Activated CD4-positive, alpha-beta memory T cell treated with anti-CD3 and anti-CD28 coated beads for 36 hours (primary cell): ENCODE data around the gene MBD6. TPM values are rescaled to one million over a fixed set of nuclear protein-coding genes. Genes with fewer than 3 reads are reported as not detected.

Source experiments
- CTCF ChIA-PET: fragments of 350-600 bp; sonication (Branson Sonifier 250); formaldehyde crosslinking; loops from one replicate; lab custom pipeline; 2021; ENCODE audit warnings: antibody characterized with exemption, inconsistent platforms; lab: Charles Lee
- POLR2A ChIA-PET: fragments of 350-600 bp; sonication (Branson Sonifier 250); formaldehyde crosslinking; loops from one replicate; lab custom pipeline; 2021; ENCODE audit warnings: antibody characterized with exemption; lab: Charles Lee
- DNase-seq: peaks from one replicate; pipeline ENCODE4 v3.0.0-alpha.2; 2020
- H3K27ac Mint-ChIP-seq: one replicate; pipeline ENCODE4 v1.8.0; 2021; ENCODE audit warnings: mixed read lengths
- H3K27me3 Mint-ChIP-seq: one replicate; pipeline ENCODE4 v1.8.0; 2021; ENCODE audit warnings: mixed read lengths
- H3K36me3 Mint-ChIP-seq: one replicate; pipeline ENCODE4 v1.8.0; 2021; ENCODE audit warnings: mixed read lengths
- H3K4me1 Mint-ChIP-seq: one replicate; pipeline ENCODE4 v1.8.0; 2021; ENCODE audit warnings: low read depth, mixed read lengths
- H3K4me3 Mint-ChIP-seq: one replicate; pipeline ENCODE4 v1.8.0; 2021; ENCODE audit warnings: mild to moderate bottlenecking, mixed read lengths
- H3K9me3 Mint-ChIP-seq: one replicate; pipeline ENCODE4 v1.8.0; 2021; ENCODE audit warnings: mixed read lengths
- intact Hi-C: fragments of 100-400 bp; cut with micrococcal nuclease; formaldehyde crosslinking; loops from one replicate; pipeline ENCODE4 v1.15.1; 2023
- total RNA-seq, 2 experiments: library from RNA; stranded (reverse); gene quantifications; one replicate each; pipeline ENCODE4 v1.2.3, GENCODE V29; 2021

The MBD6 gene
- total RNA-seq, 2 experiments from 2014 or later, result 43.5 to 48.2 TPM

GRCh38 chr12:57524814-57525614 is 2.4 kb downstream of the MBD6 start:
- Mint-ChIP-seq H3K9me3 (no peaks in the 10 kb centered on the region), H3K4me1 (peaks cover 31% of the 10 kb centered on the region), H3K27ac (no peak overlapping the region), H3K27me3 (no peaks in the 10 kb centered on the region), H3K4me3 (peak overlapping the region; percentile 93), H3K36me3 (peaks cover 25% of the 10 kb centered on the region)
- CTCF ChIA-PET, result interaction anchor here (0.5 to 2.6 kb wide), 3 partner anchors 48 to 261 kb away, joined by 3 to 7 read pairs (median 5); partner anchors contain the start of gene GLI1
- POLR2A ChIA-PET, result interaction anchor here (1.0 to 1.4 kb wide), 4 partner anchors 8 to 220 kb away, joined by 3 to 7 read pairs (median 4); partner anchors contain the start of genes DCTN2 and TSPAN31
- intact Hi-C loops, result loop anchor here (5.0 kb wide), 2 partner anchors 97 to 288 kb away; a partner anchor contains a TSS
- no peak for DNase-seq

- Mint-ChIP-seq H3K36me3 (peaks cover 24% of the 10 kb centered on the region), H3K9me3 (no peaks in the 10 kb centered on the region), H3K27me3 (no peaks in the 10 kb centered on the region), H3K4me3 (no peak overlapping the region), H3K27ac (no peak overlapping the region), H3K4me1 (peaks cover 30% of the 10 kb centered on the region)
- ChIA-PET CTCF (interaction anchor here (1.2 kb wide), 1 partner anchor 49 kb away, joined by 3 read pairs; no protein-coding TSS in a partner anchor), POLR2A (interaction anchor here (0.6 kb wide), 1 partner anchor 512 kb away, joined by 3 read pairs; no protein-coding TSS in a partner anchor)
- intact Hi-C loops, result no loop called here
- no peak for DNase-seq
These were observed 3.2 kb downstream of the MBD6 start for GRCh38 chr12:57525615-57526383.

DNA sequence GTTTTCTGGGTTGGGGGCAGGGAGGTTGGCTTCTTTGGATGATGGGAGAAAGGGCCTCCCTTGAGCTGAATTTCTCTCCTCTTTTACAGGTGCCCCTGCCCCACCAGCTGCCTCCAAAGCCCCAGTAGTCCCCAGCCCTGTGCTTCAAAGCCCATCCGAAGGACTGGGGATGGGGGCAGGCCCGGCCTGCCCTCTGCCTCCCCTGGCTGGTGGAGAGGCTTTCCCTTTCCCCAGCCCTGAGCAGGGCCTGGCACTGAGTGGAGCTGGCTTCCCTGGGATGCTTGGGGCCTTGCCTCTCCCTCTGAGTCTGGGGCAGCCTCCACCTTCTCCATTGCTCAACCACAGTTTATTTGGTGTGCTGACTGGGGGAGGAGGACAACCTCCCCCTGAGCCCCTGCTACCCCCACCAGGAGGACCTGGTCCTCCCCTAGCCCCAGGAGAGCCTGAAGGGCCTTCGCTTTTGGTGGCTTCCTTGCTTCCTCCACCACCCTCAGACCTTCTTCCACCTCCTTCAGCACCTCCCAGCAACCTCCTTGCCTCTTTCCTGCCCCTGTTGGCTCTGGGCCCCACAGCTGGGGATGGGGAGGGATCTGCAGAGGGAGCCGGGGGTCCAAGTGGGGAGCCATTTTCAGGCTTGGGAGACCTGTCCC is 4.0 kb downstream of the MBD6 start:
- H3K36me3 Mint-ChIP-seq, result peaks cover 24% of the 10 kb centered on the region
- no peak overlapping the region for H3K27ac Mint-ChIP-seq
- no peaks in the 10 kb centered on the region for H3K27me3 Mint-ChIP-seq
- H3K4me1 Mint-ChIP-seq, result peaks cover 22% of the 10 kb centered on the region
- H3K4me3 Mint-ChIP-seq, result no peak overlapping the region
- intact Hi-C loops, result no loop called here
- no peak for DNase-seq
- H3K9me3 Mint-ChIP-seq, result no peaks in the 10 kb centered on the region
- POLR2A ChIA-PET, result interaction anchor here (0.6 to 1.1 kb wide), 4 partner anchors 10 to 513 kb away, joined by 3 read pairs; no protein-coding TSS in a partner anchor
- CTCF ChIA-PET, result no interaction called here

DNA sequence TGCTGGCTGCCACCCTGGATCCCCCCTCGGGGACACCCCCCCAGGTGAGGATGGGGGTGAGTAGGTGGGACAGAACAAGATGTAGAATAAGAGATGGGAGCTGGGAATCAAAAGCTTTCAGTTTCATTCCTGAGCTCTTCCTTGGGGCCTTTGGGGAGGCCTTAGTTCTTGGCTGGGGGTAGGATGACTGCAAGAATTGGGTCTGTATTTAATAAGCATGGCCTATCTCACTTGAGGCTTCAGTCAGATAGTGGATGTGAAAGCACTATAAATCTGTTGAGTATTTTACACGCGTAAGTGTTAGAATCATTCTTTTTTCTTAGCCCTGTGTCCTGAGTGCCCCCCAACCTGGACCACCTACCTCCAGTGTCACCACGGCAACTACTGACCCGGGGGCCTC is 4.6 kb downstream of the MBD6 start:
- H3K4me1 Mint-ChIP-seq, result peaks cover 16% of the 10 kb centered on the region
- H3K36me3 Mint-ChIP-seq, result peaks cover 28% of the 10 kb centered on the region
- intact Hi-C loops, result no loop called here
- H3K9me3 Mint-ChIP-seq, result no peaks in the 10 kb centered on the region
- no peaks in the 10 kb centered on the region for H3K27me3 Mint-ChIP-seq
- POLR2A ChIA-PET, result interaction anchor here (0.6 to 1.1 kb wide), 2 partner anchors 9 to 95 kb away, joined by 3 read pairs; no protein-coding TSS in a partner anchor
- no peak overlapping the region for H3K4me3 Mint-ChIP-seq
- H3K27ac Mint-ChIP-seq, result no peak overlapping the region
- DNase-seq, result no peak
- CTCF ChIA-PET, result no interaction called here

DNA sequence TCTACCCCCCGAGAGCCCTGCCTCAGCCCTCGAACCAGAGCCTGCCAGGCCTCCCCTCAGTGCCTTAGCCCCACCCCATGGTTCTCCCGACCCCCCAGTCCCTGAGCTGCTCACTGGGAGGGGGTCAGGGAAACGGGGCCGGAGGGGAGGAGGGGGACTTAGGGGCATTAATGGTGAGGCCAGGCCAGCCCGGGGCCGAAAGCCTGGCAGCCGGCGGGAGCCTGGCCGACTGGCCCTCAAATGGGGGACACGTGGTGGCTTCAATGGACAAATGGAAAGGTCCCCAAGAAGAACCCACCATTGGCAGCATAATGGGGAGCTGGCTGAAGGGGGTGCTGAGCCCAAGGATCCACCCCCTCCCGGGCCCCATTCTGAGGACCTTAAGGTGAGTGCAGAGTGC is 5.6 kb downstream of the MBD6 start:
- intact Hi-C loops, result no loop called here
- POLR2A ChIA-PET, result no interaction called here
- peaks cover 37% of the 10 kb centered on the region for H3K36me3 Mint-ChIP-seq
- H3K4me3 Mint-ChIP-seq, result no peak overlapping the region
- no peak for DNase-seq
- no peaks in the 10 kb centered on the region for H3K9me3 Mint-ChIP-seq
- CTCF ChIA-PET, result no interaction called here
- H3K27me3 Mint-ChIP-seq, result no peaks in the 10 kb centered on the region
- H3K4me1 Mint-ChIP-seq, result peaks cover 15% of the 10 kb centered on the region
- no peak overlapping the region for H3K27ac Mint-ChIP-seq

DNA sequence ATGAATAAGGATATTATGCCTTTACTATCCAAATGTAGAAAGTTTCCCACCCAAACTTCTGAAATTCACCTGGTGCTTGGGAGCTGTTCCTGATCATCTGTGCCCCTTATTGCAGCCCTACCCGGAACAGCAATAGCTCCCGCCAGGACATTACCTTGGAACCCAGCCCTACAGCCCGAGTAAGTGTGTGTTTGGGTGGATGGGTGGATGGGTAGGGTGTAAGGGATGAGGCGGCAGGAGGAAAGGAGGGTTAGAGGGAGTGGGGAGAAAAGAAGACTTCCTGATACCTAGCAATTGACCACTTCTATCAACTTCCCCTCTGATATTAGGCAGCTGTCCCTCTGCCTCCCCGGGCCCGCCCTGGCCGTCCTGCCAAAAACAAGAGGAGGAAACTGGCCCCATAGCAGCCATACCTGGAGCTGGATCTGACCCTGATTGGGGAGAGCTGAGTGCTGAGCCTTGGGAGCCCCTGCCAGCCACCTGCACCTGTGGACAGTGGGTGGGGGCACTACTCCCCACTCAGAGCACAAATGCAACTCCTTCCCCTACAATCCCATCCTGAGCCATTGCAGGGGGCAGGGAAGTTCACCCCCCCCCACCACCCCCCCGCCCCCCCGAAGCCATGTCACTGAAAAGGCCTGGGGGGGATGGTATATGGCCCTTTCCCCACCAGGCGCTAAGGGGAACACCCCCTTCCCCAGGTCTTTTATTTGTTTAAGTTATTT is 6.4 kb downstream of the MBD6 start:
- Mint-ChIP-seq H3K27me3 (no peaks in the 10 kb centered on the region), H3K4me3 (no peak overlapping the region), H3K36me3 (peaks cover 37% of the 10 kb centered on the region), H3K4me1 (peaks cover 7% of the 10 kb centered on the region), H3K9me3 (no peaks in the 10 kb centered on the region), H3K27ac (no peak overlapping the region)
- DNase-seq, result no peak
- CTCF ChIA-PET, result interaction anchor here (1.3 kb wide), 1 partner anchor 228 kb away, joined by 3 read pairs; no protein-coding TSS in a partner anchor
- POLR2A ChIA-PET, result no interaction called here
- intact Hi-C loops, result no loop called here

DNA sequence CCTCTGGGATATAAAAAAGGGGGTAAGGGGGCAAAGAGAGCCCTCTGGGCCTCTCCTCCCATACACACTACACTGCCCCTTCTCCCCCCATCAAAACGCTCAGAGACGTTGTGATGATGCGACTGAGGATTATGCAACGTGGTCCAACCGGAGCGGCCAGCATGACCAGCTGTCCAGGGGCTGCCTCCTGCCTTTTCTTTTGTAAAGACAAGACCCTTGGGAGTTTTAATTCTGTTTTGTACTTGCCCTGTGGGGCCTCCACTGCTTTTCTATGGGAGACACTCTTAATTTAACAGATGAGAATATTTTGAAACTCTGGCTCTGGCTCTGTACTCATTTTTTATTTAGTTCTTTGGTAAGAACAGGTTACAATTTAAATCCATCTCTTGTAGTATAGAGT is 7.2 kb downstream of the MBD6 start:
- intact Hi-C loops, result no loop called here
- Mint-ChIP-seq H3K4me3 (no peak overlapping the region), H3K4me1 (no peaks in the 10 kb centered on the region), H3K36me3 (peaks cover 41% of the 10 kb centered on the region), H3K27ac (no peak overlapping the region), H3K27me3 (no peaks in the 10 kb centered on the region), H3K9me3 (no peaks in the 10 kb centered on the region)
- no peak for DNase-seq
- ChIA-PET CTCF (interaction anchor here (1.3 kb wide), 2 partner anchors 71 to 227 kb away, joined by 3 to 4 read pairs; partner anchors contain the start of gene GLI1), POLR2A (interaction anchor here (1.3 to 1.6 kb wide), 3 partner anchors 9 to 81 kb away, joined by 3 to 4 read pairs (median 4); partner anchors contain the start of gene ARHGEF25)

- DNase-seq, result no peak
- ChIA-PET POLR2A (interaction anchor here (1.3 to 1.6 kb wide), 3 partner anchors 8 to 80 kb away, joined by 3 to 4 read pairs (median 4); partner anchors contain the start of gene ARHGEF25), CTCF (interaction anchor here (1.3 kb wide), 1 partner anchor 72 kb away, joined by 4 read pairs; the partner anchor contains the start of gene GLI1)
- Mint-ChIP-seq H3K36me3 (peaks cover 45% of the 10 kb centered on the region), H3K27me3 (no peaks in the 10 kb centered on the region), H3K27ac (no peak overlapping the region), H3K4me1 (no peaks in the 10 kb centered on the region), H3K9me3 (no peaks in the 10 kb centered on the region), H3K4me3 (no peak overlapping the region)
- intact Hi-C loops, result no loop called here
These were observed 7.9 kb downstream of the MBD6 start for GRCh38 chr12:57530396-57531142.

DNA sequence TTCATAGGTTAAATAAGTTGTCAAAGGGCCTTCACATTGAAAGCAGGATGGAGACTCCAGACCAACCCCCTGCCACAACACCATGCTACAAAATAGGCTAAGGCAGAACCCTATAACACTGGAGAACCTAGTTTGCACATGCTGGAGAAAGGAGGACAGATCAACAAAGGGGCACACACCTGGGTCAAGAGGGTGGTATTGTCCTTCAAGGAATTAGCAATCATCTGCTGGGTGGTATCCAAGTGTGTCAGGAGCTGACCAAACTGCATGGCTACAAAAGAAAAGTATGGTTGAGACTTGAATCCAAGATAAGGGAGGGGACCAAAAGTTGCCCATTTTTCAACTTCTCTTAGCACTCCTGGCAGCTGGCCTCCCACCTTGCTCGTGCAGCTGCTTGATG is 9.2 kb downstream of the MBD6 start:
- Mint-ChIP-seq H3K27me3 (no peaks in the 10 kb centered on the region), H3K36me3 (peaks cover 43% of the 10 kb centered on the region), H3K27ac (no peak overlapping the region), H3K4me3 (no peak overlapping the region), H3K4me1 (no peaks in the 10 kb centered on the region), H3K9me3 (no peaks in the 10 kb centered on the region)
- no peak for DNase-seq
- CTCF ChIA-PET, result interaction anchor here (0.8 kb wide), 1 partner anchor 101 kb away, joined by 3 read pairs; the partner anchor contains the start of gene B4GALNT1
- intact Hi-C loops, result no loop called here
- POLR2A ChIA-PET, result interaction anchor here (0.6 to 0.7 kb wide), 2 partner anchors 17 to 302 kb away, joined by 3 read pairs; partner anchors contain the start of gene SHMT2

DNA sequence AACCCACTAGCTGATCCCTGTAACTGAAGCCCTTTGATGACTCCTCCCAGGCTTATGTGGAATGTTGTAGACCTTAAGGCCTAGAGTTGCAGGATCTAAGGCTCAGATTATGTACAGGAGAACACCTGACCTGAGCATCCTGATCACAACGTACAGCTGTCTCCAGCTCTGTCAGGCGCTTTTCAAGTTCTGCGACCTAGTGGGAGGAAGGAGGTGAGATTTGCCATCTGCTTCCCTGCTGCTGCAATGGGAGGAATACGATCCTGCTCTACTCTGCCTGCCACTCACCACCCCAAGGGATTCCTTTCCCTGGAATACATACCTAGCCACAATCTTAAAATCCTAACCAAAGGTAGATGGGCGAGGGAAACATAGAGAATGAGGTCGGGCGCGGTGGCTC is 10.5 kb downstream of the MBD6 start:
- Mint-ChIP-seq H3K27me3 (no peaks in the 10 kb centered on the region), H3K4me3 (no peak overlapping the region), H3K36me3 (peaks cover 37% of the 10 kb centered on the region), H3K4me1 (no peaks in the 10 kb centered on the region), H3K9me3 (no peaks in the 10 kb centered on the region), H3K27ac (no peak overlapping the region)
- DNase-seq, result no peak
- ChIA-PET CTCF (no interaction called here), POLR2A (interaction anchor here (1.0 kb wide), 1 partner anchor 8 kb away, joined by 3 read pairs; no protein-coding TSS in a partner anchor)
- intact Hi-C loops, result no loop called here
